Measurements from ENCODE around the gene PRPF19.

PRPF19 gene

DNA sequence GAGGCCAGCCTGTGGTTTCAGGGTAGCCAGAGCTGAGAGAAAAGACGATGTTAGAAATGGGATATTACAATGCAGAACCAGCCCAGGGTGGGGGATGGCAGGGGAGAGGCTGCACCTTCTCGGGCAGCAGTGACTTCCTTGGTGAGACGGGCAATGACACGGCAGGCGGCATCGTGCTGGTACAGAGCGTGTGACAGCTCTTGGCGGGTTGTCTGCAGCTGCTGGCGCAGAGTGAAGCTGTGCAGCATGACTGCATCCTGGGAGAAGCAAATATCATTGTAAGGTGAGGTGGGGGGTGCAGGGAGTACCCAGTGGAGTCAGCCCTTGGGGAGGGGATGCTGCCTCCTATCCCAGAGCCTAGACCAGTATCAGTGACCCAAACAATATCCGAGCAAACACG is 3.8 kb downstream of the PRPF19 start:
- no peak for DNase-seq

DNA sequence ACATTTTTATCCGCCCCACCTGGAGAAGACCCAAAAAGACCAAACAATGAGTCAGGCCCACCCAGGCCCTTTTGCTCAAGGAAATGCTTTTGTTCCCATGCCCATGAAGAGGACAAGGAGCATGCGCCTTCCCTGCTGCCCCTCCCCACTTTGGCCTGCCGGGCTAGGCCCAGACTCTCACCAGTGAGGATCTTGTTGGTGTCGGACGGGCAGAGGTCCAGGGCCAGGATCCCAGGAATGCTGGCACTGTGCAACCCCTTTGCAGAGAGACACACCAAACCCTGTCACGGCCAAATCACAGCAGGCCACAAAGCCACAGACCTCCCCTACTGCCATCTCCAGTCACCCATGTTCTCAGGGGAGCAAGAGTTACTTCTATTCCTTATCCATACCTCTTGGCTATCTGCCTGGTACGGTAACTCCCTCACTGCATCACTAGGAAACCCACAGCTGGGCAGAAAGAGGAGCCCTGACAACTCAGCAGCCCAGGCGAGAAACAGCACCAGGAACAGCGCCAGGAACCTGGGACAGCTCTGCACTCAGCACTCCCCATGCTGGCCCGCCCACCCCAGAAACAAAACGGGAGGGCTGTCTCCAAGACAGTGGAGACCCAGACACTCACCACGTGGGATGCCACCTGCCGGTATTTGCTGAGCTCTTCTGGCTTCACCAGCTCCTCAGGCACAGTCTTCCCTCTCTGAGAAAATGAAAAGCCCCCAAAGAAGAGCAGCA is 5.5 kb downstream of the PRPF19 start:
- DNase-seq = no peak

DNA sequence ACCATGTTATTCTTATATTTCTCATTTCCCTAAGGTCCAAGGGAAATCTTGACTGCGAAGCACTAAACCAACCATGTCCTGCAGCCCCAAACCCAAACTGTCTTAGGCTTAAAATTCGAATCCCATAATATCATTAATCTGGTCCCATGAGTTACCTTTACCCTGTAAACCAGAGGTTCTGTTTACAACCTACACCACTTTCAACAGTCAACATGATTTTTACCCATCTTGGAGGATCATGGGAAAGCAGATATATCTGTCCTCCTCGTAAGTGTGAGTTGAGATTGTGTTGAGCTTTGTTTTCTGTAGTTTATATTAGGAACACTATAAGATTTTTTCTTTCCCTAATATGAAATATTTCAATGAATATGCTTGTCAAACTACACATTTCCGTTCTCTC is 6.4 kb downstream of the PRPF19 start:
- no peak for DNase-seq

DNA sequence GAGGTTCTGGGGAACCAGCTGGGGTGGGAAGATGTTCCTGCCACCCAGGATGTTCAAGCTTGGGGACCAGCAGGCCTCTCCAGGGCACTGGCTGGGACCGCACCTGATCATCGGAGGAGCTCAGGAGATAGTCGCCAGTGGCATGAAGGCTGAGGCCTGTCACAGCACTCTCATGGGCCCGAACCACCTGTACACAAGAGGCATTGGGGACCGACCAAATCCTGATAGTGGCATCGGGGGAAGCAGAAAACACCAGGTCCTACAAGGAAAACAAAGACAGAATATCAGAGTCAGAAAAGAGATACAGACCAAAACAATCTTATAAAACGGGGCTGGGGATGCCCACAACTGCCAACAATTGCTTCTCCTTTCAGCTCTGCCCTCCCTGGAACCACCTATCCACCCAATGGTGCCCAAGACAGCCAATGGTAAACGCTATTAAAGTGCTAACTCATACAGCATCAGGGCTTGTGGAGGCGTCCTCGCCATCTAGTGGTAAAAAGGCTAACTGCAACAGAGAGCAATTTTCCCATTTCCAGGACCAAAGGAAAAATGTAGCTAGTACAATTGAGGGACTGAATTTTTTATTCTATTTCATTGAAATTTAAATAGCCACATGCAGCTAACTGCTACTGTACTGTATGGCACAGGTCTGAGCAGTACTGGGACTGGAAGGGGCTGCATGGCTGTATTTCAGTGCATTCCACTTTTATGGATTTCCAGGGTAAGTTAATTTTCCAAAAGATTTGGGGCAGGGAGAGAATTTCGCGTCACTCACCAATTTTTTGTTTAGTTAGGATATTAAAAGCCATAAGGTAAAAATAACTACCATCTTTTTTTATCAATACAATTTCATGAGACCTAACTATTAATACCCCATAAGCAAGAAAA is 7.1 kb downstream of the PRPF19 start:
- no peak for DNase-seq

DNA sequence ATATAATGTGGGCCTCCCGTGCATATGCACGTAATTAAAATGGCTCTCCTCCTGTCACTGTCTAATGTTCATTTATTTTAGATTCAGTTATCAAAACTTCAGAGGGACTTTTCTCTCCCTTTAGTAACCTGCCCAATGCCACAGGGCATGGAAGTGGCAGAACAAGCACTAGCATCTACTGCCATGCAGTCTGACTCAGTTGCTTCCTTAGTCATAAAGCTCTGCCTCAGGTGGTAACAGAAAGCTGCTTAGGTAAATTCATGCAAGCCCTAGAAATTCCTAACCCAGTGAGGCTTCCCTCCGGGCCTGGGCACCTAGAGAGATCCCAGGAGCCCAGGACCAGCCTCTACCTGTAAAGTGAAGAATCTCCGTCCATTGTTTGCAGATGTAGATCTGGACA is 8.9 kb downstream of the PRPF19 start:
- DNase-seq = no peak

DNA sequence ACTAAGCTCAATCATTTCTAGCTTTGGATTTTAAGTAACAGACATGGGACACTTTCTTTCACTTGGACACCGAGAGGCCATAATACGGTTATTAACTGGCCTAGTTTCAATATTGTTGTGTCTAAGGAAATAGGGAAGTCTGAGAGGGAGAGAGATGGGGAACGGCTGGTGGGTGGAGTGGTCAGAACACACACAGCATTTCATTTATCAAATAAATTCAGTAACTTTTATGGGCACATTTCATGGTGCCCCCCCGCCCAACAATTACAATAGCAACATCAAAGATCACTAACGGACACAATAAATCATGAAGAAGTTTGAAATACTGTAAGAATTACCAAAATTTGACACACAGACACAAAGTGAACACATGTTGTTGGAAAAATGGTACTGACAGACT is 10.7 kb downstream of the PRPF19 start:
- no peak for DNase-seq

DNA sequence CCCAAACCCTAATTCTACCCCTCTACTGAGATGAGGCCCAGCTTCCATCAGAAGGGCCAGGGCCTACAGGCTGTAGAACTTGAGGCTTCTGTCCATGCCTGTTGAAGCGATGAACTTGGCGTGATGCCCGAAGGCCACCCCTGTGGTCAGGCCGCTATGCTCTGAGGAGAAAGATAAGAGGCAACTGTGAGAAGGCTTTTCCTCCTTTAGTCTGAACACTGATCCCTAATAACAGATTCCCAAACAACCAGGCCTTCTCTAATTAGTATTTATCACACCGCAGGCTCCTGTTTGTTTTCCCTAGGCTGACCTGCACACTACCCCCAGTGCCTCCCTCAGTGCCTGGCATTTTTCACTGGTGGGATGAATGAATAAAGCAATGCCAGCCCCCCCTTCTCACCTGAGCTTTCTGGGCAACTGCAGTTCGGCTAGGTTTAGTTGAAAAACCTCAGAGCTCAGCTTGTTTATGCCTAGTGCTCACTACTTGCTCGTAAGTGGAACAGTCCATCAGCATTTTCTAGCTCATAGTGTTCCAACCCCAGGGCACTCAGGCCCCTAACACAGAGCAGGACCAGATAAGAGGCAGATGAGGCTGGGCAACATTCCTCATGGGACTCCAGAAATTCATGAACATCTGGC is 15.2 kb downstream of the PRPF19 start:
- no peak for DNase-seq

DNA sequence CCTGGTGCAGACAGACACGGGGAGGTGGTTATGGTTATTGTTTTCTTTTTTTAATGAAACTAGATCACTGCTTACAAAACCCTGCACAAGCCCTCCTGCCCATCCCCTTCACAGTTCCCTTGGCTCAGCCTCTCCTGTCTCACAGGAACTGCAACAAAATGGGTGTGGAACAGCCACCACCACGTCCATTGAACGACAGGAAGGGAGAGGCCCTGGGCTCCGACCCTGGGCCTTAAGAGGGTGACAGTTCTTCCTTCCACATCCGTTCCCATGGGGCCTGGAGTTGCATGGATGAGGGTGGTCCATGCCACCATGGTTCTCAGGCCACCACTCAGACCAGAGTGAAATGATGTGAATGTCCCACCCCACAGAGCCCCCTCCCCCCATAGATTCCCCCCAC is 15.7 kb downstream of the PRPF19 start:
- no peak for DNase-seq

DNA sequence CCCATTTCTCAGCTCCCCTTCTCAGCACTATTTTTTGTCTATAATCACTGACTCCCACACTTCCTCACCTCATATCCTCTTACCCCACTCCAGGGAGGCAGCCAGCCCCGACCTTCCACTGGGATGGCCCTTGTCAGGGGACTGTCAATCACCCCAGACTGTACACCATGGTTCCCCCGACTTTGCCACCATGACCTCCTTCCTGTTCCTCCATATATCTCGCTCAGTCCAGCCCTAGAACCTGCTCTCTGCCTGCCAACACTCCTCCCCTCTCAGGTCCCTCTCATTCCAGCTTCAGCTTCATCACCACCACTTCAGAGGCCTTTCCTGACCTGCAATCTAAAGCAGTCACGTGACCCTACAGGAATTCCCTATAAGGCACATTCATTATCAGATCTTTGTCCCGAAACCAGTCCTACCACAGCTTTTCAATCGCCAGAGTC is 16.5 kb downstream of the PRPF19 start:
- DNase-seq = no peak

DNA sequence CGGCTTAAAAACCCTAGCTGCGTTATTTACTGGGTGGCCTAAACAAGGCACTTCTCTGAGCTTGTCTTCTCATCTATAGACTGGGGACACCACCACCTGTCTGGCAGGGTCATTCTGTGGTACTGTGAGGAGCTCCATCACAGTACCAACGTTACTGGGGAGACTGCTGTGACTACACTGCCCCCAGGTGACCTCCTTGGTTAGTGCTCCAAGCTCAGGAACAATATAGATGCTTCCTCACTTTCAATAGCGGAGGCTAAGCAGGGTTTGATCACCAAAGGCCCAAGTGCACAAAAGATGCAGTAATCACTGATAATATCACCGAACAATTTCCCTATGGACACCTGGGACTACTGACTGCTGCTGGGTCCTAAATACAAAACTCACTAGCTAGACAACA is 18.8 kb downstream of the PRPF19 start:
- peak; percentile 48 for DNase-seq

DNA sequence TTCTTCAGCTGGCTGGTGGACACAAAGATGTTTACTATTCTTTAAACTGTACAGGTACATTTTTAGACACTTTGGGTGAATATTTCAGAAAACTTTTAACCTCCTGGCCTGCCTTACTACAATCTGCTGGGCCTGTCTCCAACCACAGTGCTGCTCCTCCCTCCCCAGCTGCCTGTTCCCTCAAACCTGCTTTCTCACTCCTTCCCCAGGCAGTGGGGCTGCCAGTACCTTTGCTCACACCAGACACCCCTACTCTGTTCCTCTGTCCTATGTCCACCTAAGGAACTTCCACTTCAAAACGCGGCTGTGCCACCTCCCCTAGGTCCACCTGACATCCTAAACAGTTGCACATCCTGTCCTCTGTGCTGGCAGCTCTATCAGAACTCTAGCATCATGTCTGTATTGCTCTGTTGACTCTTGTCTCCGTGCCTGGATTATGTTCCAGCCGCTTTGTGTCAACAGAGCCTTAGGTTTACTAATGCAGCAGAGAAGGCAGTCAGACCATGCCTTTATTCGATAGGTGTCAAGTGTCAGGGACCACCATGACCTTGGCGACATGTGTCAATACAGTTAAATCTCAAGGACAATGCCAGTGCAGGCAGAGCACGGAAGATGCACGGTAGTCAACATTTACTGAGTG is 25.6 kb downstream of the PRPF19 start:
- DNase-seq = no peak

DNA sequence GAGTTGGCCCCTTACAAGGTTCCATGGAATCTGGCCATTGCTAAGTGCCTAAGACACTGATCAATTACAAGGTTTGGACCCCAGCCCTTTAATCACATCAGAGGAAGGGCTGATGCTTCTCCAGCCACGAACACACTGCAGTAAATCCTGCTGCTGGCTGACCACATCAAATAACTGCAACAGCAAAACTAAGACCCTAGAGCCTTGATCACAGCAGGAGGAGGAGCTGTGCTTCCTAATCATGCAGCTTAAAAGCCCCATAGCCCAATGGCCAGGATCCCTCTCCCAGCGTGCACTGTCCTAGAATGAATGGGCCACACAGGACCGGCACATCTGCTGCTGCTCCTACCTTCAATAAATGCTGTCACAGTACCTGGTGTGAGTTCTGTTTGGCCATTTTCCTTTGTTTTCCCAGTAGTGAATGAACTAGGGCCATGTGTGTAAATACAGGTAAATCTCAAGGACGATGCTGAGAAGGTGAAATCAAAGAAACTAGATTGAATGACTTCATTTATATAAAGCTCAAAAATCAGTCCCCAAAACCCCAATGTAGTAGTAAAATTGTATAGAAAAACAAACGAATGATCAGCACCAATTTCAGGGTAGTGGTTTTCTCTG is 26.3 kb downstream of the PRPF19 start:
- no peak for DNase-seq

DNA sequence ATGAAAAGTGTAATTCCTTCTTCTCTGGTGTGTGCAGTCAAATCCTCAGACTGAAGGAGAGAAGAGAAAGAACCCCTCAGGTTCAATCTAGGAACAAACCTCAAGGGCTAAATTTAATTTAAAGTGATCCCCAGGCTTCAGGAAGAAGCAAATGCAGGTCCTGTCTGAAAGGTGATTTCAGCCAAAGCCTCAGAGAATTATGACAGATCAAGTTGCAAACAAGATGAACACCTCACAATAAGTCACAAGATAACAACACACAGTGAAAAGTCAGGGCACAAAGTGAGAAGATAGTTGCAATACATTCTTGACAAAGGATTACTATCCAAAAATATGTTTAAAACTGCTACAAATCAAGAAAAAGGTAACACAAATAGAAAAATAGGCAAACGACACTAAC is 27.3 kb downstream of the PRPF19 start:
- no peak for DNase-seq

DNA sequence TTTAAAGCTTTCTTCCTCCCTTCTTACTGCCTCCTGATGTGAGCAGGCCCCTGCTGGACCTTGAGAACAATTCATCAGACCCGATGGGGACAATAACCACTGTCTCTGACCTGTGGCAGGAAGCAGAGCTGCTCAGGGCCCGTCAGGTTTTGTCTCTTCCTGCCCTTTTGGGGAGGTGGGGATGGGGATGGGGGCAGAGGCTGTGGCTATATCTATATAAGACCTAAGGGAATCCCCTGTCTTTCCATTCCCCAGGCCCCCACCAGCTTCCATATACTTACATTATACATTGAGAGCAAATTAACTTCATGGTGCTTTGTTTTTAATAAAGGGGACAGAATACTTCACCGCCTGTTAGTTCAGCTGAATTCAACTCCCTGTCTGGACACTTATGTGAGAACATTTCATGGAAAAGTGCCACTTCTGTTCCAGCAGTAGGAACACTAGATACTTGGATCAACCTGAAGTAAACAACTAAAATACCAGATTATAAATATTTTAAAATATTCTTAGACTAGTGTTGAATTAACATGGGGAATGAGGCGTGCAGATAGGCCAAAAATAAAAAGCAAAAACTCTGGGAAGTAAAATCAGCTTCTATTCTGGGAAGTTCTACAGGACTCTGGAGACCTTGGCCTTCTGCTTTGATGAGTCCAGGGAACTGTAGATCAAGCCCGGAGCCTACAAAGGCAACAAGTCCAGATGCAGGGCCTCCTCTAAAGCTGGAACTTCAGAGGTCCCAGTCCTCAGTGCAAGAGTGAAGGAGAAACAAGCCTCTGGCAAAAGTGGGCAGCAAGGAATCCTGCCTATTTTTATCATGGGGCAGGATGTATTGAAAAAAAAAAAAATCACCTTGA is 27.9 kb downstream of the PRPF19 start:
- no peak for DNase-seq

DNA sequence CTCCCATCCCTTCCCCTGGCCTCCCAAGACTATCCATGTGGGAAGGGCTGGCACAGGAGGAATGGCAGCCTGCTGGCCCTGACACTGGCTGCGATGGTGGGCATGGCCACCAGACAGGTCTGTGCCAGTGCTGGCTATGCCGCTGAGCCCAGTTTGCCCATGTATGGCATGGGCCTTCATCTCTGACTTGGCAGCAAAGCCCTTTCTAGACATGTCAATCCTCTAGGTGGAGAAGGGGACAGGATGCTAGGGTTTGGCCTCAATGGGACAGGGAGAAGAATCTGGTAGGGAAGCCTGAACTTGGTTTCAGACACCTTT is 30.3 kb downstream of the PRPF19 start:
- no peak for DNase-seq

DNA sequence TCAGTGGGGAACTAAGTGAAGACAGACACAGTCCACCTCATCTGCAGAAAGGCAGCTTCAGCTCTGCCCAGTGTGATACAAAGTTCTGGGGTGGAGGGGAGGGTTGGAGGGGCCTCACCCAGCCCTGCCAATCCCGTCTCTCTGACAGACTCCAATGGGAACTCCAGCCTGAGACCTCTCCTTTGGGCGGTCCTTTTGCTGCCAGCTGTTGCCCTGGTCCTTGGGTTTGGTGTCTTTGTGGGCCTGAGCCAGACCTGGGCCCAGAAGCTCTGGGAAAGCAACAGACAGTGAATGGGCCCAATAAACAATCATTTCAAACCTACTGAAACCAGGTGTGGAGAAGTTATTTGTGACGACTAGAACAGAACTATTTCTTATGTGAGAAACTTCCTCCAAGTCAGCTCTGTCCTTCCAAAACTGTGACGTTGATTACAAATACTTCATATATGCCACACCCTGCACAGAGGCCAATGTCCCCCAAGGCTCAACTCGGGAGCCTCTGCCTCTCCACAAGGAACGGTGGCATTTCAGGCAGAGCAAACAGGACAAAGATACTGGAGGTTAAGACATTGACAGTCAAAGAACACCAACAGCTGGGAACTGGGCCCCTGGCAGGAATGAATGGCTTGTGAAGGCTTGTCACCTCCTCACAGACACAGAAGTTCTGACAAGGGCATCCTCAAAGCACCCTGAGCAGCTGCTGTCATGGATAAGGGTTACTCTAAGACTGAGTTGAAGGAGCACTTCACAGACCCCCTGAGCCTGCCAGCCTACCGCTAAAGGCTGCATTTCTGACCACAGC is 30.8 kb downstream of the PRPF19 start:
- no peak for DNase-seq

DNA sequence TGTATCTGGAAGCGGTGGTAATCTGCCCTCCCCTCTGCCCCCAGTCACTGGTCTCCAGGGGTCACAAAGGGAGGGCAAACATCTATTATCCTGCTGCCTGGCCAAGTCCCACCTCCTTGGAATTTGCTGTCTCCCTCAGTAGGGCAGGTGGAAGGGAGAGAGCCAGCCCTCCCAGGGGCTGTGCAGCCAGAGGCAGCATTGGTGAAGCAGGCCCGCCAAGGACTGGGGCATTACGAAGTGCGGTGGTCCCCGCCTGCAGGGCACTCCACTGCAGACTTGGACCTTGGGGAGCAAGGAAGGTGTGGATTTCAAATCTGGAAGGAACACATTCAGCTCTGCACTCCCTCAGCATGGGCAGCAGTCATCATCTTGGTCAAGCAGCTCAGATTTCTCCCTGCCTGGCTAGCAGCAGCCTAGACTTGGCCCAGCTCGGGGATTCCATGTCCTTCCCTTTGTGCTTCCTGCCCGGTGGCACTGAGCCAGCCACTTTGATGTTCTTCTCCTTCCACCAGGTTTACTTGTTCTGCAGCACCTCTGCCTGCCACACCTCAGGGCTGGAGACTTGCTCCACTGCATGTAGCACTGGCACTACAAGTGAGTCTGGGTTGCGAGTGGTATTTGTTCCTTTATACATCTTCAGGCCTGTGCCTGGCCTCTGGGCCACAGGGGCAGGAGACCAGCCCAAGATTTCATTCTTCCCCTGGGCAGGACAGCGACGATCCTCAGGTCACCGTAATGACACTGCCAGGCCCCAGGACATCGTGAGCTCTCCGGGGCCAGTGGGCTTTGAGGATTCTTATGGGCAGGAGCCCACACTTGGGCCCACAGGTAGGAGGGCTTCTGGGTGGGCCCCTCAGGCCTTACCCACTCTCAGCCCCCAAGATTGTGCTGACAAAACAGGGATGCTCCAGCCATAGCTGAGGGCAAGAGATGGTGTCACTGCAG is 31.7 kb downstream of the PRPF19 start:
- no peak for DNase-seq

DNA sequence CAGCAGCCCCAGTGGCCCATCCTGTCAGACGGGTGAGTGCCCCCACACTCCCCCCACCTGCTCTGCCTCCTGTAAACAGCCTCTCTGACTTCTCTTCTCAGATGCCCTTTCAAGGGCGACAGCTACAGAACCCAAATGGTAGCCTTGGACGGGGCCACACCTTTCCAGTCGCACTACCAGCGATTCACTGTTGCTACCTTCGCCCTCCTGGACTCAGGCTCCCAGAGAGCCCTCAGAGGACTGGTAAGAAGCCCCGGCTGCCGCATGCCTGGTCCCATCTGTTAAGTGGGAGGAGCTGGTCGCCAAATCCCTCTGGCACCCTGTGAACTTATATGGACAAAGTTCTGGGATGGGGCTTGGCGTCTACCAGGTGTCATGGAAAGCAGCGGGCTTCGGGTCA is 32.9 kb downstream of the PRPF19 start:
- DNase-seq = no peak

DNA sequence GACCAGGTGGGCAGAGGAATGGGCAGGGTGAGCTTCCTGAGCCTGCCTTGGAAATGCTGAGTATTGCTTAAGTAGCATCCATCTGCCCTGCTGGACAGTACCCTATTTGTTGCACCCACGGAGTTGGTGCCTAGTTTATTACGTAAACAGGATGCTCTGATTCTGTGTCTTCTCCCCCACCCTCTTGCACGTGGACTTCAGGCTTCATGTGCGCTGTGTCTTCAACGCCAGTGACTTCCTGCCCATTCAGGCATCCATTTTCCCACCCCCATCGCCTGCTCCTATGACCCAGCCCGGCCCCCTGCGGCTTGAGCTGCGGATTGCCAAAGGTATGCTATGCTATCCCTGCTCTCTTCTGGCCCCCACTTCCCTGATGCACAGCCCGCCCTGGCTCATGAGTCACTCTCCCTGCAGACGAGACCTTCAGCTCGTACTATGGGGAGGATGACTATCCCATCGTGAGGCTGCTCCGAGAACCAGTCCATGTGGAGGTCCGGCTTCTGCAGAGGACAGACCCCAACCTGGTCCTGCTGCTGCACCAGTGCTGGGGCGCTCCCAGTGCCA is 33.3 kb downstream of the PRPF19 start:
- no peak for DNase-seq

Data from 8988T (cell line).